HL-60 (cell line): Measurements from ENCODE around the gene ZYG11B.

Experiments
- CTCF ChIP-seq: IDR thresholded peaks from one replicate; pipeline ENCODE4 v1.5.1; 2011; ENCODE audit warnings: low read length, control low read depth, inconsistent platforms; ENCODE audit not compliant: insufficient read depth
- POLR2AphosphoS5 ChIP-seq: IDR thresholded peaks from 2 replicates; pipeline ENCODE4 v1.6.1; 2012; ENCODE audit warnings: low read depth
- REST ChIP-seq: IDR thresholded peaks from 2 replicates; pipeline ENCODE4 v1.6.1; 2012; ENCODE audit warnings: low read depth; ENCODE audit not compliant: insufficient replicate concordance
- SPI1 ChIP-seq: IDR thresholded peaks from 2 replicates; pipeline ENCODE4 v1.6.1; 2012; ENCODE audit warnings: low read depth, mild to moderate bottlenecking, borderline replicate concordance

GRCh38 chr1:52679498-52679897 lies 46.8 kb upstream of the ZYG11B start:
- TF ChIP-seq CTCF (no peak), REST (no peak), POLR2AphosphoS5 (no peak), SPI1 (no peak)
